Neural cell (in vitro differentiated cells): ENCODE data around the gene TBP.

Experiments
- EP300 ChIP-seq: fragments of 450-650 bp; conservative IDR thresholded peaks from 2 replicates; pipeline ENCODE4 v1.6.1; 2014; ENCODE audit warnings: antibody characterized with exemption, mild to moderate bottlenecking, moderate library complexity; ENCODE audit not compliant: poor library complexity, severe bottlenecking
- EZH2 ChIP-seq: fragments of 200-600, 300-800 bp; shearing (Covaris generic), sonication (generic); IDR thresholded peaks from 2 replicates; pipeline ENCODE4 v1.6.1; 2014; ENCODE audit warnings: antibody characterized with exemption, low read length, borderline replicate concordance, mild to moderate bottlenecking; ENCODE audit not compliant: insufficient read depth, poor library complexity, severe bottlenecking
- MXI1 ChIP-seq: fragments of 450-650 bp; conservative IDR thresholded peaks from 2 replicates; pipeline ENCODE4 v1.6.1; 2014; ENCODE audit warnings: antibody characterized with exemption, mild to moderate bottlenecking; ENCODE audit not compliant: poor library complexity, severe bottlenecking
- POLR2AphosphoS5 ChIP-seq: IDR thresholded peaks from 2 replicates; pipeline ENCODE4 v1.6.1; 2012
- RAD21 ChIP-seq: fragments of 450-650 bp; conservative IDR thresholded peaks from 2 replicates; pipeline ENCODE4 v1.6.1; 2014; ENCODE audit warnings: antibody characterized with exemption, mild to moderate bottlenecking, moderate library complexity
- TAF1 ChIP-seq: IDR thresholded peaks from 2 replicates; pipeline ENCODE4 v1.6.1; 2012; ENCODE audit warnings: low read depth
- TF ChIP-seq, protein P1 (sequence below): fragments of 450-650 bp; IDR thresholded peaks from 2 replicates; pipeline ENCODE4 v1.5.1; 2014; ENCODE audit warnings: antibody characterized with exemption, mild to moderate bottlenecking, moderate library complexity; ENCODE audit not compliant: poor library complexity, severe bottlenecking
- TF ChIP-seq, protein P2 (sequence below): IDR thresholded peaks from 2 replicates; pipeline ENCODE4 v1.6.1; 2012; ENCODE audit warnings: borderline replicate concordance

DNA sequence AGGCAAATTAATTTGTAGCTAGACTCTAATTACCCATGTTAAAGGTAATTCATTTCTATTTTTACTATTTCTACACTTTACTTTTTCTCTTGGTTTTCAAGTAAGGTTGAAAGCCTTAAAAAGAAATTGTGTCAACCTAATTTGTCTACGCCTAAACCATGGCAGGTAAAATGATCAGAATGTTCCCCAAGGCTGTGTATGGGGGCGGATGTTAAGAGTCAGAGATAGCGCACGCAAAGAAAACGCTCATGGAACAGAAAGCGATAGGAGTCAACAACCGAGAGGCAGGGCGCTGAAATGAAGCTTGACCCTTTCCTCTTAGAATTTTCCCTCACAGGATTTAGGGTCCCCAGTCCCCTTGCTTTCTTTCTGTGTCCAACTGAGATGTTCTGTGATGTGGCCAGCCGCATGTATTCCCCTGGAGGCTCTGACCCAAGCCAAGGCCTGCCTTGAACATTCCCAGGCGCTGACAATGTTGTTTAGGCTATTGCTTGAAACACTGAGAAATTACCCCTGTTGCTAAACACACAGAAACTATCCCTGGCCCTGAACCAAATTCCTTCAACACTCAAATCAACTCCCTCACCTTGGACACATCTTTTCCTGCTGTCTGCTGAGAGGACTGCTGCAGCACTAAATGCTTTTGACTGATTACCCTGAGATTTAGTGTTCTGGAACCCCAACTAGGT lies 12.0 kb upstream of the TBP start:
- TF ChIP-seq, protein P1, sequence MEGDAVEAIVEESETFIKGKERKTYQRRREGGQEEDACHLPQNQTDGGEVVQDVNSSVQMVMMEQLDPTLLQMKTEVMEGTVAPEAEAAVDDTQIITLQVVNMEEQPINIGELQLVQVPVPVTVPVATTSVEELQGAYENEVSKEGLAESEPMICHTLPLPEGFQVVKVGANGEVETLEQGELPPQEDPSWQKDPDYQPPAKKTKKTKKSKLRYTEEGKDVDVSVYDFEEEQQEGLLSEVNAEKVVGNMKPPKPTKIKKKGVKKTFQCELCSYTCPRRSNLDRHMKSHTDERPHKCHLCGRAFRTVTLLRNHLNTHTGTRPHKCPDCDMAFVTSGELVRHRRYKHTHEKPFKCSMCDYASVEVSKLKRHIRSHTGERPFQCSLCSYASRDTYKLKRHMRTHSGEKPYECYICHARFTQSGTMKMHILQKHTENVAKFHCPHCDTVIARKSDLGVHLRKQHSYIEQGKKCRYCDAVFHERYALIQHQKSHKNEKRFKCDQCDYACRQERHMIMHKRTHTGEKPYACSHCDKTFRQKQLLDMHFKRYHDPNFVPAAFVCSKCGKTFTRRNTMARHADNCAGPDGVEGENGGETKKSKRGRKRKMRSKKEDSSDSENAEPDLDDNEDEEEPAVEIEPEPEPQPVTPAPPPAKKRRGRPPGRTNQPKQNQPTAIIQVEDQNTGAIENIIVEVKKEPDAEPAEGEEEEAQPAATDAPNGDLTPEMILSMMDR: no peak
- TF ChIP-seq TAF1 (no peak), EZH2 (no peak), EP300 (no peak), POLR2AphosphoS5 (no peak), RAD21 (no peak), MXI1 (no peak)
- TF ChIP-seq, protein P2, sequence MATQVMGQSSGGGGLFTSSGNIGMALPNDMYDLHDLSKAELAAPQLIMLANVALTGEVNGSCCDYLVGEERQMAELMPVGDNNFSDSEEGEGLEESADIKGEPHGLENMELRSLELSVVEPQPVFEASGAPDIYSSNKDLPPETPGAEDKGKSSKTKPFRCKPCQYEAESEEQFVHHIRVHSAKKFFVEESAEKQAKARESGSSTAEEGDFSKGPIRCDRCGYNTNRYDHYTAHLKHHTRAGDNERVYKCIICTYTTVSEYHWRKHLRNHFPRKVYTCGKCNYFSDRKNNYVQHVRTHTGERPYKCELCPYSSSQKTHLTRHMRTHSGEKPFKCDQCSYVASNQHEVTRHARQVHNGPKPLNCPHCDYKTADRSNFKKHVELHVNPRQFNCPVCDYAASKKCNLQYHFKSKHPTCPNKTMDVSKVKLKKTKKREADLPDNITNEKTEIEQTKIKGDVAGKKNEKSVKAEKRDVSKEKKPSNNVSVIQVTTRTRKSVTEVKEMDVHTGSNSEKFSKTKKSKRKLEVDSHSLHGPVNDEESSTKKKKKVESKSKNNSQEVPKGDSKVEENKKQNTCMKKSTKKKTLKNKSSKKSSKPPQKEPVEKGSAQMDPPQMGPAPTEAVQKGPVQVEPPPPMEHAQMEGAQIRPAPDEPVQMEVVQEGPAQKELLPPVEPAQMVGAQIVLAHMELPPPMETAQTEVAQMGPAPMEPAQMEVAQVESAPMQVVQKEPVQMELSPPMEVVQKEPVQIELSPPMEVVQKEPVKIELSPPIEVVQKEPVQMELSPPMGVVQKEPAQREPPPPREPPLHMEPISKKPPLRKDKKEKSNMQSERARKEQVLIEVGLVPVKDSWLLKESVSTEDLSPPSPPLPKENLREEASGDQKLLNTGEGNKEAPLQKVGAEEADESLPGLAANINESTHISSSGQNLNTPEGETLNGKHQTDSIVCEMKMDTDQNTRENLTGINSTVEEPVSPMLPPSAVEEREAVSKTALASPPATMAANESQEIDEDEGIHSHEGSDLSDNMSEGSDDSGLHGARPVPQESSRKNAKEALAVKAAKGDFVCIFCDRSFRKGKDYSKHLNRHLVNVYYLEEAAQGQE: no peak
